GM19467 (cell line): Measurements from ENCODE around the gene MAFG.

Source experiments
- ATAC-seq: cut with Tn5 transposase; IDR thresholded peaks from one replicate; pipeline ENCODE4 v1.9.1; 2021; ENCODE audit warnings: mild to moderate bottlenecking, moderate library complexity; ENCODE audit not compliant: unreplicated experiment

MAFG gene

DNA sequence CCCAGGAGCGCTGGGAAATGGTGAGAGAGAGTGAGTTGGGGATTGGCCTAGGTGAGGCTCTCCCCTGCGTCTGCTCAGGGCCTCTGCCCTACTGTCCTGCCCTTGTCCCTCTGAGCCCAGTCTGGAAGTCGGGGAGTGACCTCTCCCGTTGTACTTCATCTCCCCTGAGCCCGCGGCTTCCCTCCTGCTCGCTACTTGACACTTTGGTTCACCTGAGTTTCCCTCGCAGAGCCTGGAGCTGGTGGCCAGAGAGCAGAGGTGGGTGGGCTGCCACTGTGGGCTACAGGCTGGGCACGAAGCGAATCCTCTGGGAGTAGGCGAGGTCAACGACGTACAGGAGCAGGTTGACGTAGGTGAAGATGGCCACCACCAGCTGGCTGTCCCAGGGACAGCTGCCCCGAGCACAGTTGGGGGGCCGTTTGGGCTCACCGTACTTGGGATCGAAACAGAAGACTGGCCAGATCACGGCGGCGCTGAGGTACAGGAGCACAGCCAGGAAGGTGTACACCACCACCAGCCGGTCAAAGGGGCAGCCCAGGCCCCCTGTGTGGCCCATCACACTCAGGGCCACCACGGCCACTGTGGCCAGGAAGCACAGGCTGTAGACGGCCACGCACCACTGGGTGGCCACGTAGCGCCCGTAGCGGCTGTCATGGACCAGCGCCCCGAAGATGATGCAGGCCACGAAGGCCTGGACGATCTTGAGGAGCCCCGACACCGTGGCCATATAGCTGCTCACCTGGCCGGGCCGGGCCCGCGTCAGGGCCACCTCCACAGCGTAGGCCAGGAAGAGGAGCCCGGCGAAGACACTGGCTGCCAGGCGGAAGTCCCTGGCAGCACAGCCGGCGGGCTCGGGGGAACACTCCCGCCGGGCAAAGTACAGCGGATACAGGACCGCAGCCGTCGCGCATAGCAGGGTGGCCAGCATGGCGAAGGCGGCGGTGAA lies 13.3 kb upstream of the MAFG start:
- ATAC-seq, result no peak

DNA sequence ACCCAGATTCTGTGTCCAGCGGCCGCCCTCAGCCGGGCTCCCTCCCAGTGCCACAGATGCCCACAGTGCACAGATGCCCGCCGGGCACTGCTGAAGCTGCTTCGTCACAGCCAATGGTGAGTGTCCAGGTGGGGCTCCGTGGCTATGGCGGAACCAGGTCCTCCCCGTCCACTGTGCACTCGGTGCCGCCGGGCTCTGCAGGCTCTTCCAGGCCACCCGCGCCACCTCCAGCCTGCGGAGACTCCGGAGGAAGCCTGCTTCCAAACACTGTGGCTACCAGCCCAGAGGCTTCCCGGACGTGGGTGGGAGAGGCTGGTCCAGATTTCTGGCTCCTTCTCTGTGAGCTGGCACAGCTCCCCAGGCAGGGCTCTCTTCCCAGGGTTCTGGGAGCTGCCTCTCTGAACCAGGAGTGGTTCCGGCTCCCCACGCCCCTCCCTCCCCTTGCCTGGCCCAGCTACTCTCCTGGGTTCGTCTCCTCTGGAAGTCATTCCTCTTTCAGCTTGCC lies 12.4 kb upstream of the MAFG start:
- ATAC-seq, result no peak

DNA sequence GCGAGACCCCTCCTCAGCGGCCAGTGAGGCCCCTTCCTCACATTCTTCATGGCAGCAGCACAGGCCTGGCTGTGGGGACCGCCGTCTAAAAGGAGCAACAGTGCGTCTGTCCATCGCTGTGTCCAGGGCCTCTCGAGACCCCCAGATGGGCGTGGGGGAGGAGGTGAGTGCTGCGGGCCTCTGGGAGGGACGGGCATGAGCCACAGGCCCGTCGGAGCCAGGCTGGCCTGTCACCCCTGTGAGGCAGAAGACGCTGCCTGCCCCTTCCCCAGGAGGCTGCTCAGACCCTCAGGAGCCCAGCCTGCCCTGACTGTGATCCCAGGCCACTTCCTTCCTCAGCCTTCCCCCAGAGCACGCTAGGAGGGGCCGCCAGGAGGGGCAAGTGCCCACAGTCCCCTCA lies 11.7 kb upstream of the MAFG start:
- ATAC-seq, result no peak

DNA sequence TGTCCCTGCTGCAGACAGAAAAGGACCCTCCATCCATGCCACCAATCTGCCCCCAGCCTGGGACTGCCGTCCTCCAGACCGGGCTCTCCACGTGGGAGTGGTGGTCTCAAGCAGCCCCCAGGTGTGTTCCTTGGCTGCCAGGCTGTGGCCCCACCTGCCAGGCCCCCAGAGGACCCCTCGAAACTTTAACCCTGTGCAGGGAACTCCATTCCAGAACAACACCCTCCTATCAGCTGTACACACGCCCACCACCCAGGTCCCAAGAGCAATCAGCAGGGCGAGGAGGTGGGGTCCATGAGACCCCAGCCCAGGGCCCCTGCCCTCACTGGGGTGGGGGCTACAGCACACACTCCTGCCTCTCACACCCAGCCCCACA lies 8.2 kb upstream of the MAFG start:
- ATAC-seq, result no peak

DNA sequence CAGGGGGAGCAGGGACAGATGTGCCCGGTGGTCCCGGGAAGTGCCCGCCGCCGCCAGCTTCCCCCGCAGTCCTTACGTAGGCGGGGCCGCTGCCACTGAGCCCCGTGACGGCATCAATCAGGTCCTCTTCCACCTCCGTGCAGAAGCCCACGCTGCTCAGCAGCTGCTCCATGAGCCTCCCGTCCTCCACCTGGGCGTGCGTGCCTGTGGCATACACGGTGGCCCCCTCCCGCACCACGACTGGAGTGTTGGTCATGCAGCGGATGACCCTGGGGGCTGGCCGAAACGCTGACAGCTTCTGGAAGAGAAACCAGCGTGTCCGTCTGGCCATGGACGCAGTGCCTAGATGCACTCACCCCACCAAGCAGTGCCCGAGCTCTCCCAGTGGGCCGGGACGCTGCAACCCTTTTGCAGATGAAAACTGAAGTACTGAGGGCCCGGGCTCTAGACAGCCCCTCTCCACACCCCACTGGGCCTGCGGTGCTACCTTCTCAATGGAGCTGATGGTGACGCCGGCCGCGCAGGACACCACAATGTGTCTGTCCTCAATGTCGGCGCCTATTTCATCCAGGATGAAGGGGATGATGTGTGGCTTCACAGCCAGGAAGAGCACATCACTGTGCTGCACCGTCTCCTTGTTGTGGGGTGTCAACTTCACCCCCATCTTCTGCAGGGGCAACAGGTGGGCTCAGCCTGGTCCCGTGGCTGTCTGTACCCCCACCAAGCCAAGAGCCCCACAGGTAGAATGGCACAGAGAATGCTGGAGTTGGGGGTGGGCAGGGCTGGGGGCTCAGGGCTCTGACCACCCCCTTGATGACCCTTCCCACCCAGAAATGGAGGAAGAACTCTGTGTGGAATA lies 7.5 kb upstream of the MAFG start:
- no peak for ATAC-seq

DNA sequence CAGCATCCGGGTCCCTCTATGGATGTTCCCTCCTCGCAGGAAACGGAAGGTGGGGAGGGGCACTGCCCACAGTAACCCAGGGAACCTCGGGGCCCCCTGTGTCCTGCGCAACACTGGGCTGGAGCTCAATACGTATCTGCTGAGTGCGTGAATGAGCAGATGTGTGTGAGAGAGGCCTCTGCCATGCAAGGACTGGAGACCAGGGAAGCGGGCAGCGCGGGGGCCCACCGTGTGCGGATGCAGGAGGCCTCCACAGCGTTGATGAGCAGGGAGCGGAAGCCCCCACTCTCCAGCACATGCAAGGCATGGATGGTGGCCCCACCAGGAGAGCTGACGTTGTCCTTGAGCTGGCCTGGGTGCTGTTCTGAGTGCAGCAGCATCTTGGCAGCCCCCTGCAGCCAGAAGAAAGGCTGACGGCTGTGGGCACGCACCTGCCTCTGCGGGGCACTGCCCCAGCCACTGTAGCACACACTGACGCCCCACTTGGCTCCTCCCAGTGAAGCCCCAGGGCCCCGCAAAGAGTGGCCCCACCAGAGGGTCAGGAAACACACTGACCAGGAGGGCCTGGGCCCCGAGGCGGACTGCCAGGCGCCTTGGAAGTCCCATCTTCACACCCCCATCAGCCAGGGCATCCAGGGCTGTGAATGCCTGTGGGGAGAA lies 6.7 kb upstream of the MAFG start:
- ATAC-seq, result no peak

DNA sequence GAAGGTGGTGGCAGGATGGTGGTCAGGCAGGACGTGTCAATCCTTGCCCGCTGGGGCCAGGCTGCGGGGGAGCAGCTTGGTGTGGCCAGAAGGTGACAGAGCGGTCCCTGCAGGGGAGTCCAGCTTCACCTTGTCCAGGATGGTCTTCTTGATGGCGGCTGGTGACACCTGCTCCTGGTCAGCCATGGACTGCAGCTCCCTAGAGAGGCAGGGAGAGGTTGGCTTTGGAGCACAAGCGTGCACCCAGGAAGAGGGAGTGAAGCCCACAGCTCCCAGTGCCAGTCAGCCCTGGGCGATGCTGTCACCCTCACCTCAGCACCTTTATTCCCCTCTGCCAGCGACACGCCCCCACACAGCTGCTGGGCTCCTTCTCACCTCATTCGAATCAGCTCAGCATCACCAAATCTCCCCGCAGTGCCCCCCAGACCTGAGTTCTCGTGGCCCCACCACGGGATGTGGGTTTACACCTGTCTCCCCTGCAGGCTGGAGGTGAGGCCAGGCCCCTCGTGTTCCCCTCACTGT lies 5.7 kb upstream of the MAFG start:
- no peak for ATAC-seq

DNA sequence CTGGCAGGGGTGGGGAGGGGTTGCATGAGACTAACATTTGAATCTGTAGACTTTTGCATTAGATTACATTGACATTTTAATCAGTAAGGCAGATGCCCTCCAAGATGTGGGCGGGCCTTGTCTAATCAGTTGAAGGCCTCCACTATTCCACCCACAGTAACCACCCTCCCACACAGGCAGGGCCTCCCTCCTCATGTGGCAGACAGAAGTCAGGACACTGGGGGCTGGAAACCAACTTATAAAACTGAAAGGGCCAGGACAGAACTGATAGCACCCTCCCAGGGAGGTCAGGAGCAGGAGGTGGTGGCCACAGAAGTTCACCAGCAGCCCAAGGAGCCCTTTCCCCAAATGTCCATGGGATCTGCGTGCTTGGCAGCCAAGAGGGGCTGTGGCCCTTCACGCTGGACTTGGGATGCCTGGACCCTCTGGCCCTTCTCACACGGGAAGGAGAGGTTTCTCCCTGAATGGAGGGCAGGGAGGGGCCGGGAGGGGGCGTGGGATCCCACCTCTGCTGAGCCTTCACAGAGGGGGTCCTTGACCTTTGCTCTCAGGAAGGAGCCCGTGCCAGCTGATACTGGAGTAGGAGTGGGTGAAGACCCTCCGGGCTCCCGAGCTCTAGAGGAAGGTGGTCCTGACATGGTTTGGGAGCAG lies 4.9 kb upstream of the MAFG start:
- ATAC-seq, result no peak

DNA sequence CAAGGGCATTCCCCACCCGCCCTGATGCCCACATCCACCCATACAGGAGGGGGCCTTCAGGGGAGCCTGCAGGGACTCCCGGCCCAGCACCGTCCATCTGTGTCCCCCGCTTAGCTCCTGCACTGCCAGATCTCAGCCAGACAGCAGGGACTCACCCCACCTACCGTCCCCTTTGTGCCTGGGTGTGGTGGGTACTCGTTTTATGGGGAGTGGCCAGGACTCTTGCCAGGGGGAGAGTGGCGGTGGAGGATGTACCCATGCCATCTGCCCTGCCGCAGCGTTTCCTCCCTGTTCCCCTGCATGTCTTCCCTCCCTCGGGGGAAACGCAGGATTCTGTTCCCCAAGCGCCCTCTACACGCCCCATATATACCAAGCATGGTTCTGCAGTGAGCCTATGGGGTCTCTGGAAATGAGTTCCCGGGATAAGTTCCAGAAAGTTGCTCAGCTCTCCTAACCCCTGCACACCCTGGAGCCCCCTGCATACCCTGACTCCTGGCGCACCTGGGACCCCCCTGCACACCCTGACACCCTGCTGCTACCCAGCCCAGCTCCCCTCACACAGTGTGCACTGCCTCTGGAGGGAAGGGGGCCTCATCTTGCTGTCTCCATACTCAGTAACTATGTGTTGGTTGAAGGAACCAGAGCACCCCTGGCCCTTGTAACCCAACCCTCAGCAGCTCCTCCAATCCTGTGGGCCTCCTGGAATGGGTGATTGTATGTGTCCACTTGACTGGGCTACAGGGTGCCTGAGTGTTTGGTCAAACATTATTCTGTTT lies 4.2 kb upstream of the MAFG start:
- no peak for ATAC-seq

DNA sequence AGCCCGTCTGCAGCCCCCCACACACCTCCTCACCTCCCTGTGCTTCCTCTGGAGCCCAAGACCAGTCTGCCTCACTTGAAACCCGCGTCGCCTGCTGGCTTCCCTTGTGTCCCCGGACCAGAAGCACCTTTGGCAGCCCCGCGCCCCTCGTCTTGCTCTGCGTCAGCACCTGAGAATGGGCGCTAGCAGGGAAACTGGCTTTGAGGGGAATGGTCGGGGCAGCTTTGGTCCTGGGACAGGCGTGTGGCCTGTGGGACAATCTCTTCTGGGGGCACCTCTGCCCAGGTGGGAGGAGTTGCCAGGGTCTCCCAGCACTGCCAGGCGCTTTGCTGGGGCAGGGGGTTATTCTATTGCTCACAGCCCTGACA lies 3.6 kb upstream of the MAFG start:
- no peak for ATAC-seq

DNA sequence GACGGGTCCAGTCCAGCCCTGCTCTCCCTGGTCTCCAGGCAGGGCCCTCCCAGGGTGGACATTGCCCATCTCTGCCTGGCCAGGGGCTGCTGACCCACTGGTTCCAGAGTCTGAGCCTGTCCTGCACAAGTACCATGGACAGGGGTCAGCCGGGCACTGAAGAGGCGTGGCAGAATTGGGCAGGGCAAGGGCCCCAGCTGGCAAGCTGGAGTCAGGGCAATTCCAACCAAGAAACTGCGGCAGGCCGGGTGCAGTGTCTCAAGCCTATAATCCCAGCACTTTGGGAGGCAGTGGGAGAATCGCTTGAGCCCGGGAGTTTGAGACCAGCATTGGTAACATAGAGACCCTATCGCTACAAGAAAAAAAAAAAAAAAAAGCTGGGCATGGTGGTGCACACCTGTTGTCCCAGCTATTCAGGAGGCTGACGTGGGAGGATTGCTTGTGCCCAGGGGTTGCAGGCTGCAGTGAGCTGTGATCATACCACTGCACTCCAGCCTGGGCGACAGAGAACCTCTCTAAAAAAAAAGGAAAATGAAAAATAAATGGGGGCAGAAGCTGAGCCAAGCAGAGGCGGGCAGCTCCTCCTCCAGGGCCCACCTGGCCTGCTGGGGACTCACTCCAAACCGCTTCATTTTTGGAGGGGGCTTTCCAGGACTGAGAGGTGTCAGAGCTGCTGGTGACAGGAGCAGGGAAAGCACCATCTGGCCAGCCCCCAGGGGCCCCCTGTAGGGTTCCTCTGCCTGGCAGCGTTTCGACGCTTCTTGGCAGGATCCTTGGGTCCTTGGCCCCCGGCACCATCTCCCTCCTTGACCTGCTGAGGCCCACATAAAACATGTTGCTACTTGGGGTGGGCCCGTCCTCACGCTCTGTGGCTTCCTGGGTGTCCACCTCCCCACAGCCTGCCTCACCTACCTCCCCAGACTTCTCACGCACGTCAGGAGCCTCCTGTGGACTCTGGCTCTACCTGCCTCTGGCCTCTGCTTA lies 2.9 kb upstream of the MAFG start:
- no peak for ATAC-seq

DNA sequence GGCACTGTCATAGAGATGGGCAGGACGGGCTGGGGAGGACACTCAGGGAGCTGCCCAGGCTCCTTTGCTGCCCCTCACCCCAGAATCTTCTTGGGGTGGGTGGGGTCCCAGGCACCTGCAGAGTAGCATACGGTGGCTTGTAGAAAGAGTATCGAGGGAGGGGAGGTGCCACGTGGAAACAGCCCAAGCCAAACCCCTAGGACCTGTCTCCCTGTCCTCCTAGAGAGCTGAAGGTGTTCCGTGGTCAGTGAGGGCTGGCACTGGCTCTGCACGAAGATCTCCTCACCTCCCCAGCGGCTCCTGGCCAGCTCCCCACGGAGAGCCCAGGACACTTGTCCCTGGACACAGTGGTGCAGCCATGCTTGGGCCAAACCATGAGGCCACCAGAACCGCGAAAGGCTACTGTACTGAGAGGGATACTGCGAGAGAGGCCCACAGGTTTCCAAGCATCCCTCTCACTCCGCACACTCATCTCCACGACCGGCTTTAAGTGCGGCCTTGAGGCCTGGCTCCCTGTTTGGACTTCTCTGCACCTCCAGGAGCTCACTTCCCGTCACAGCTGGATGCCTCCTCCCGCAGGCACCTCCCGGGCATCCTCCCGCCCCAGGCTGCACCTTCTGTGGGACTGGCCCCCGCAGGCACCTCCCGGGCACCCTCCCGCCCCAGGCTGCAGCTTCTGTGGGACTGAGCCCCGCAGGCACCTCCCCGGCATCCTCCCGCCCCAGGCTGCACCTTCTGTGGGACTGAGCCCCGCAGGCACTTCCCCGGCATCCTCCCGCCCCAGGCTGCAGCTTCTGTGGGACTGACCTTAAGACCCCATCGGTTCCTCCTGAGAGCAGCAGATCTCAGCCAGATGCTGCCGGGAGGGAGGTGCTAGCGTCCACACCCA lies 2.0 kb upstream of the MAFG start:
- no peak for ATAC-seq

DNA sequence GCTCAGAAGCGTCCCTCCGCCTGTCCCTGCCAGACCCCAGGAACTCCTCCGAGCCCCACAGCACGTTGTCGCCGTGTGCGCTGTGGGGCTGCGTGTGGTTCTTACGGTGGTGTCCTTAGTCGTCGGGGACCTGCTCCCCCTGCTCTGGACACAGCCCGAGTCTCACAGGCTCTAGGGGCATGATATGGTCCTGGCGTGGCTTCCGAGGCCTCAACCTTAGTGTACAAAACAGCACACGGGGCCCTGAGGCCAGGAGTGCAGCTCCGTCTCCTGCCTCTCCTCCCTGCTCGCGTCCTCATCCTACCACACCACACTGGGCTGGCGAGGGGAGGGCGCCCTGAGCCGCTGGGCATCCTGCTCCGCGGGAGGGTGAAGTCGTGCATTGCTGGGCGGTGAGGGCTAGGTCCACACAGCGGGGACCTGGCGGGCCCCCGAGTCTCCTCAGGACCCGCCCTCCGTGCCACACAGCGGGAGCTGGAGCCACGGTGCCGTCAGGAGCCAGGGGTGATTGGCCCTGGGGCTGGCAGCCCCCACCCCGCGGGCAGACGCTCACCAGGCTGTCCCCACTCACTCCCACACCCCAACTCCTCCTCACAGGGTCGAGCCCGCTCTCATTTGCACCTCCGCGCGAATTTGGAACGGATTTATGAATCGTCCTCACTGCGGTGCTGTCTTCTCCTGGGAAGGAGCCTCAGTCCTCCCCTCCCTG lies 1.2 kb upstream of the MAFG start:
- no peak for ATAC-seq

DNA sequence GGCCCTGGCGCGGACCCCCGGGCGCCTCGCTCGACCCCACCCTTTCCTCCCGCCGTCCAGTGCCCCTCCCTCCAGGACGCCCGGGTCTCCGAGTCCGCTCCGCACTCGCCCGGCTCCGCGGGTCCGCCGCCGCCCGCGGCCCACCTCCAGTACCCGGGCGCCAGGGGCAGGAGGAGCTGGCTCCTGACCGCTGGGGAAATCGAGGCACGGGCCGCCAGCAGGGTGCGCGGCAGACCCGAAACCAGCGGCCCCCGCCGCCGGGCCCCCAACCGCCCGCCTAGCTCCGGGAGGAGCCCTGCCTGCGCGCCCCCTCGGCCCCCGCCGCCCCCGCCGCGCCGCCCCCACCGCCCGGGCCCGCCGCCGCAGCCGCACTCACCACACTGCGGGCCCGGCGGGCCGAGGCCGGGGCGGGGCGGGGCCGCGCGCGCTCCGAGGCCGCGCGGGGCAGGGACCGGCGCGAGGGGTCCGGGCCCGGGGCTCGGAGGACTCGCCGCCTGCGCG lies 333 bp downstream of the MAFG start:
- peak; percentile 11 for ATAC-seq

DNA sequence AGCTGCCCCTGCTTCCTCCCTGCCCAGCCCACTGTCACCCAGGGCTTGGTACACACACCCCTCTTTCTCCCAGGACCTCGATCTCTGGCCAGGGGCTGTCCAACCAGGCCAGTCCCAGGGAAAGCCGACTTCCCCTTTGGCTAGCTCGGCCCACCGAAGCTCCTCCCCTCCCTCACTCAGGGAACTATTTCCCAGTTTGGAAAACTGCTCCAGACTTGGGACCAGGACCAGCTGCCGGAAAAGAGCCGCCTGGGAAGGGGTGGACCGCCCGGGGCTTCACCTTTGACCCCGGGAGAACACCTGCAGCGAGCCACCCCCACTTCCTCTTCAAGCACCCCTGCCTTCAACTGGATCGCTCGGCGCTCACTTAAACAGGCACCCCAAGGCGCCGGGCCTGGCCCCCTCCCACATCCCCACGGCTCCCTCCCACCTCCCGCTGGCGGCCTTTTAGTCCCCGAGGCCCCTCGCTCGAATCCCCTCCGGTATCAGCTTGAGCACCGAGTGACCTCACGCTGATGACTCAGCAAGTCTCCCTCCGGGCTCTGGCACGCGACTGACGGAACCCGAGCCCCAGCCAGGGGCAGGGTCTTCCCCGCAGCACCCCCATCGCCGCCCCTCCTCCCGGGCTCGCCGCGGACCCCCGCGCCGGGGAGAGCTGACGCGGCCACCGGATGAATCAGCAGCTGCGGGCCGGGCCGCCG lies 934 bp downstream of the MAFG start:
- peak; percentile 17 for ATAC-seq

DNA sequence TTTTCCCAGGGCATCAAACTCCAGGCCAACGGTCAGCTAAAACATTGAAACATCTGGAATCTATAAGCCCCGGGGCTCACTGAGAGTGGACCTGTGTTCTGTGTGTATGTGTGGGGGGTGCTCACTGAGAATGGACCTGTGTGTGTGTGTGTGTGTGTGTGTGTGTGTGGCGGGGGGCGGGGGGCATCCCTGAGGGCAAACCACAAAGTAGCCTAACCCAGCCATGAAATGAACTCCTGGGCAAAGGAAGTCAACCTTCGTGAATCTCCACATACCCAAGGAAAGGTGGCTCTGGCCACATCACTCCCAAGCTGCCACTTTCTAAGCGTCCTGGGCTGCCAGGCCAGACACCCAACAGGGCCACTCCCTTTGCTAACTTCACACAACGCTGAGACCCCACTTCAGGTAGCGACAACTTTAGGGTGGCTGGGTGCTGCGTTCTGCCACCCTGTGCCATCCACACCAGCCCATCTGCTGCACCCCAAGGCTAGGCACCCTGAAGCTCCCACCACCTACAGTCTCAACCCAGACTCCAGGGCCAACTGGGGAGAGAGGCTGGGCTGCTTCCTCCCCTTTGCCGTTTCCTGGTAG lies 1.6 kb downstream of the MAFG start:
- no peak for ATAC-seq
